Brain microvascular endothelial cell (primary cell): Measurements from ENCODE around the gene POLR2H.

Experiments
- DNase-seq: peaks from one replicate; pipeline ENCODE4 v3.0.0-alpha.2; 2020
- H3K27ac ChIP-seq: fragments of 250-450 bp; sonication (Bioruptor Pico); 2 replicates; pipeline ENCODE4 v1.5.1; 2020; ENCODE audit warnings: mild to moderate bottlenecking, moderate library complexity
- H3K27me3 ChIP-seq: fragments of 250-450 bp; sonication (Bioruptor Pico); replicated peaks from 2 replicates; pipeline ENCODE4 v1.5.1; 2020; ENCODE audit warnings: mild to moderate bottlenecking
- H3K36me3 ChIP-seq: fragments of 250-450 bp; sonication (Bioruptor Pico); replicated peaks from 2 replicates; pipeline ENCODE4 v1.5.1; 2020; ENCODE audit warnings: mild to moderate bottlenecking
- H3K4me3 ChIP-seq: 2 replicates; pipeline ENCODE4 v1.5.1; 2011; ENCODE audit warnings: low read depth, mild to moderate bottlenecking, control low read depth, low read length, moderate library complexity
- CTCF ChIP-seq: IDR thresholded peaks from 2 replicates; pipeline ENCODE4 v1.5.1; 2011; ENCODE audit warnings: low read depth, mild to moderate bottlenecking, moderate library complexity, low read length, control low read depth, inconsistent platforms; ENCODE audit errors: missing control alignments
- in situ Hi-C: cut with HindIII; loops from 2 replicates; pipeline ENCODE4 v1.10.0; 2017; ENCODE audit warnings: low sequenced_read_pairs, low pct_ligation_motif_present

POLR2H gene

GRCh38 chr3:184316792-184317191, 44.7 kb upstream of the POLR2H start:
- no peak for TF ChIP-seq CTCF
- H3K4me3 ChIP-seq: peak overlapping the region; percentile 87
- in situ Hi-C loops: no loop called here
- no peaks in the 10 kb centered on the region for H3K27me3 ChIP-seq
- H3K36me3 ChIP-seq: peaks cover 45% of the 10 kb centered on the region
- H3K27ac ChIP-seq: no peak overlapping the region
- no peak for DNase-seq

- Histone ChIP-seq H3K27ac (no peak overlapping the region), H3K27me3 (no peaks in the 10 kb centered on the region), H3K4me3 (peak overlapping the region; percentile 87), H3K36me3 (peaks cover 50% of the 10 kb centered on the region)
- in situ Hi-C loops: no loop called here
- DNase-seq: no peak
- no peak for TF ChIP-seq CTCF
Observed at GRCh38 chr3:184317201-184317600, 44.3 kb upstream of the POLR2H start.

GRCh38 chr3:184320104-184320445, 41.4 kb upstream of the POLR2H start:
- Histone ChIP-seq H3K27ac (peak overlapping the region; percentile 61), H3K4me3 (no peak overlapping the region), H3K36me3 (peaks cover 78% of the 10 kb centered on the region), H3K27me3 (no peaks in the 10 kb centered on the region)
- in situ Hi-C loops: no loop called here
- peak; percentile 95 for DNase-seq
- TF ChIP-seq CTCF: no peak

- in situ Hi-C loops: no loop called here
- Histone ChIP-seq H3K4me3 (no peak overlapping the region), H3K36me3 (peaks cover 92% of the 10 kb centered on the region), H3K27me3 (no peaks in the 10 kb centered on the region), H3K27ac (no peak overlapping the region)
- no peak for TF ChIP-seq CTCF
- no peak for DNase-seq
Observed at GRCh38 chr3:184321666-184322065, 39.8 kb upstream of the POLR2H start.

GRCh38 chr3:184322731-184323487, 38.6 kb upstream of the POLR2H start:
- Histone ChIP-seq H3K27me3 (no peaks in the 10 kb centered on the region), H3K36me3 (peaks cover 94% of the 10 kb centered on the region), H3K4me3 (no peak overlapping the region), H3K27ac (no peak overlapping the region)
- TF ChIP-seq CTCF: no peak
- DNase-seq: no peak
- in situ Hi-C loops: no loop called here

- no peak for DNase-seq
- no peaks in the 10 kb centered on the region for H3K27me3 ChIP-seq
- TF ChIP-seq CTCF: no peak
- H3K36me3 ChIP-seq: peaks cover 97% of the 10 kb centered on the region
- in situ Hi-C loops: no loop called here
- no peak overlapping the region for H3K4me3 ChIP-seq
- no peak overlapping the region for H3K27ac ChIP-seq
Observed at GRCh38 chr3:184323696-184324095, 37.8 kb upstream of the POLR2H start.
